ENCODE results near the gene NSMCE4A. TPM values are rescaled to one million over a fixed set of nuclear protein-coding genes. Genes with fewer than 3 reads are reported as not detected.

The NSMCE4A gene
- total and polyA plus RNA-seq, 2 of the 4 experiments (the other 2 are of a cell fraction): 13.4 to 33.2 TPM

DNA sequence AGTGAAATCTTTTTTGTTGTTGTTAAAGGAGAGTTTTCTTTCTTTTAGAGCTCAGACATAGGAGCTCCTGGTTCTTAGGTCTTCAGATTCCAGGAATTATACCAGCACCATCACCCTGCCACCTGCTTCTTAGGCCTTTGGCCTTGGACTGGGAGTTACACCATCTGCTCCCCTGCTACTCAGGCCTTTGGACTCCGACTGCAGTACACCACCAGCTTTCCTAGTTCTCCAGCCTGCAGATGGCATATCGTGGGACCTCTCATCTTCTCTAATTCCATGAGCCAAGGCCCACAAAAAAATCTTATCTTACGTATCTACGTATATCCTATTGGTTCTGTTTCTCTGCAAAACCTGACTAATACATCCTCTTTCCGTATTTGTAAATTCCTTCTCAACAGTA, 8.8 kb upstream of the NSMCE4A start:
- Histone ChIP-seq H3K18ac (ENCODE audit: low read depth, low read length) (no peak overlapping the region), H3K4ac (ENCODE audit: low read depth, low read length) (no peak overlapping the region), H3K9me3 (ENCODE audit: control insufficient read depth, insufficient read depth, low read length) (peaks cover 7% of the 10 kb centered on the region), H3K36me3 (ENCODE audit: control insufficient read depth, insufficient read depth, low read length) (no peaks in the 10 kb centered on the region), H2AK9ac (replicated peaks; ENCODE audit: low read depth, low read length, poor library complexity) (no peak overlapping the region), H3K4me2 (ENCODE audit: low read depth, low read length) (no peak overlapping the region), H4K91ac (ENCODE audit: insufficient read depth, low read depth, low read length) (no peak overlapping the region), H2AFZ (replicated peaks; ENCODE audit: low read length, poor library complexity) (no peak overlapping the region), H3K27me3 (ENCODE audit: control insufficient read depth, insufficient read depth, low read length) (no peaks in the 10 kb centered on the region), H4K5ac (ENCODE audit: low read depth, low read length) (no peak overlapping the region), H2AK5ac (ENCODE audit: low read depth, low read length) (no peak overlapping the region), H4K8ac (ENCODE audit: low read depth in 2 of 2, low read length in 2 of 2) (no peak overlapping the region), H3K4me3 (ENCODE audit: insufficient read depth, low read depth, low read length) (no peak overlapping the region), H3K56ac (ENCODE audit: extremely low read depth, insufficient read depth, low read length) (no peak overlapping the region), H3K23ac (ENCODE audit: low read depth, low read length) (no peak overlapping the region), H3K9me1 (ENCODE audit: insufficient read depth, low read length) (no peaks in the 10 kb centered on the region), H2BK5ac (ENCODE audit: low read depth, low read length, poor library complexity, severe bottlenecking) (no peak overlapping the region), H3K14ac (replicated peaks; ENCODE audit: low read depth, low read length) (no peak overlapping the region), H2BK15ac (ENCODE audit: low read depth, low read length) (no peak overlapping the region), H3K9ac (ENCODE audit: low read depth, low read length) (no peak overlapping the region), H2BK20ac (ENCODE audit: low read depth, low read length) (no peak overlapping the region), H3K79me1 (ENCODE audit: low read depth in 1 of 2, low read length in 2 of 2) (no peaks in the 10 kb centered on the region), H4K20me1 (ENCODE audit: insufficient read depth, low read length) (no peaks in the 10 kb centered on the region), H3K27ac (ENCODE audit: insufficient read depth, low read length) (no peak overlapping the region), H3K4me1 (ENCODE audit: control insufficient read depth, insufficient read depth, low read length) (no peaks in the 10 kb centered on the region), H2BK120ac (ENCODE audit: low read depth, low read length) (no peak overlapping the region)
- DNase-seq: no peak
- POLR2A ChIA-PET (ENCODE audit: unreplicated experiment): no interaction called here
- 30% methylated on average over 2 of the region's 5 CpGs; no CpG with 5 or more reads in 1 of the 2 experiments for WGBS, 2 experiments (ENCODE audit: extremely low coverage in 2 of 2, insufficient read length in 1 of 2)
- TF ChIP-seq SMC3 (IDR thresholded peaks at IDR 0.05; ENCODE audit: low read depth, low read length) (no peak), MAFK (IDR thresholded peaks at IDR 0.05; ENCODE audit: low read depth, low read length) (no peak), RCOR1 (IDR thresholded peaks at IDR 0.05; ENCODE audit: insufficient replicate concordance, low read length) (no peak), RAD21 (IDR thresholded peaks at IDR 0.05; ENCODE audit: low read length) (no peak), MXI1 (IDR thresholded peaks at IDR 0.05; ENCODE audit: borderline replicate concordance, low read depth, low read length) (no peak), NFE2L2 (IDR thresholded peaks at IDR 0.05; ENCODE audit: low read depth, low read length) (no peak), POLR2A (IDR thresholded peaks at IDR 0.05; ENCODE audit: low read depth, low read length) (no peak), BHLHE40 (IDR thresholded peaks at IDR 0.05; ENCODE audit: low read depth, low read length) (no peak), CHD1 (IDR thresholded peaks at IDR 0.05; ENCODE audit: low read depth, low read length) (no peak), MAZ (IDR thresholded peaks at IDR 0.05; ENCODE audit: borderline replicate concordance, low read depth, low read length) (no peak), FOS (IDR thresholded peaks at IDR 0.05; ENCODE audit: low read depth, low read length) (no peak), RFX5 (IDR thresholded peaks at IDR 0.05; ENCODE audit: low read depth, low read length) (no peak), CEBPB (IDR thresholded peaks at IDR 0.05; ENCODE audit: low read depth, low read length) (no peak)
- TF ChIP-seq, protein P1, sequence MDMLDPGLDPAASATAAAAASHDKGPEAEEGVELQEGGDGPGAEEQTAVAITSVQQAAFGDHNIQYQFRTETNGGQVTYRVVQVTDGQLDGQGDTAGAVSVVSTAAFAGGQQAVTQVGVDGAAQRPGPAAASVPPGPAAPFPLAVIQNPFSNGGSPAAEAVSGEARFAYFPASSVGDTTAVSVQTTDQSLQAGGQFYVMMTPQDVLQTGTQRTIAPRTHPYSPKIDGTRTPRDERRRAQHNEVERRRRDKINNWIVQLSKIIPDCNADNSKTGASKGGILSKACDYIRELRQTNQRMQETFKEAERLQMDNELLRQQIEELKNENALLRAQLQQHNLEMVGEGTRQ (IDR thresholded peaks at IDR 0.05; ENCODE audit: low read depth, low read length): no peak
- TF ChIP-seq, protein P2, sequence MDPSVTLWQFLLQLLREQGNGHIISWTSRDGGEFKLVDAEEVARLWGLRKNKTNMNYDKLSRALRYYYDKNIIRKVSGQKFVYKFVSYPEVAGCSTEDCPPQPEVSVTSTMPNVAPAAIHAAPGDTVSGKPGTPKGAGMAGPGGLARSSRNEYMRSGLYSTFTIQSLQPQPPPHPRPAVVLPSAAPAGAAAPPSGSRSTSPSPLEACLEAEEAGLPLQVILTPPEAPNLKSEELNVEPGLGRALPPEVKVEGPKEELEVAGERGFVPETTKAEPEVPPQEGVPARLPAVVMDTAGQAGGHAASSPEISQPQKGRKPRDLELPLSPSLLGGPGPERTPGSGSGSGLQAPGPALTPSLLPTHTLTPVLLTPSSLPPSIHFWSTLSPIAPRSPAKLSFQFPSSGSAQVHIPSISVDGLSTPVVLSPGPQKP (IDR thresholded peaks at IDR 0.05; ENCODE audit: borderline replicate concordance, low read depth, low read length): no peak
- TF ChIP-seq, protein P3, sequence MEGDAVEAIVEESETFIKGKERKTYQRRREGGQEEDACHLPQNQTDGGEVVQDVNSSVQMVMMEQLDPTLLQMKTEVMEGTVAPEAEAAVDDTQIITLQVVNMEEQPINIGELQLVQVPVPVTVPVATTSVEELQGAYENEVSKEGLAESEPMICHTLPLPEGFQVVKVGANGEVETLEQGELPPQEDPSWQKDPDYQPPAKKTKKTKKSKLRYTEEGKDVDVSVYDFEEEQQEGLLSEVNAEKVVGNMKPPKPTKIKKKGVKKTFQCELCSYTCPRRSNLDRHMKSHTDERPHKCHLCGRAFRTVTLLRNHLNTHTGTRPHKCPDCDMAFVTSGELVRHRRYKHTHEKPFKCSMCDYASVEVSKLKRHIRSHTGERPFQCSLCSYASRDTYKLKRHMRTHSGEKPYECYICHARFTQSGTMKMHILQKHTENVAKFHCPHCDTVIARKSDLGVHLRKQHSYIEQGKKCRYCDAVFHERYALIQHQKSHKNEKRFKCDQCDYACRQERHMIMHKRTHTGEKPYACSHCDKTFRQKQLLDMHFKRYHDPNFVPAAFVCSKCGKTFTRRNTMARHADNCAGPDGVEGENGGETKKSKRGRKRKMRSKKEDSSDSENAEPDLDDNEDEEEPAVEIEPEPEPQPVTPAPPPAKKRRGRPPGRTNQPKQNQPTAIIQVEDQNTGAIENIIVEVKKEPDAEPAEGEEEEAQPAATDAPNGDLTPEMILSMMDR (conservative IDR thresholded peaks at IDR 0.05; ENCODE audit: low read depth, low read length): no peak
- CTCF ChIA-PET: interaction anchor here (0.7 kb wide), 1 partner anchor 158 kb away, joined by 4 read pairs; no protein-coding TSS in a partner anchor
- intact Hi-C loops (cut with micrococcal nuclease): no loop called here
- in situ Hi-C loops (cut with MboI; ENCODE audit: low sequenced_read_pairs): no loop called here
- no peak for ATAC-seq (ENCODE audit: low read depth)
- BruUV-seq (replicated peaks): no TSS peak
- dilution Hi-C loops (cut with HindIII; ENCODE audit: low sequenced_read_pairs, unreplicated experiment): no loop called here

All from IMR-90 (cell line).